ENCODE data around the gene CLEC2L.

DNA sequence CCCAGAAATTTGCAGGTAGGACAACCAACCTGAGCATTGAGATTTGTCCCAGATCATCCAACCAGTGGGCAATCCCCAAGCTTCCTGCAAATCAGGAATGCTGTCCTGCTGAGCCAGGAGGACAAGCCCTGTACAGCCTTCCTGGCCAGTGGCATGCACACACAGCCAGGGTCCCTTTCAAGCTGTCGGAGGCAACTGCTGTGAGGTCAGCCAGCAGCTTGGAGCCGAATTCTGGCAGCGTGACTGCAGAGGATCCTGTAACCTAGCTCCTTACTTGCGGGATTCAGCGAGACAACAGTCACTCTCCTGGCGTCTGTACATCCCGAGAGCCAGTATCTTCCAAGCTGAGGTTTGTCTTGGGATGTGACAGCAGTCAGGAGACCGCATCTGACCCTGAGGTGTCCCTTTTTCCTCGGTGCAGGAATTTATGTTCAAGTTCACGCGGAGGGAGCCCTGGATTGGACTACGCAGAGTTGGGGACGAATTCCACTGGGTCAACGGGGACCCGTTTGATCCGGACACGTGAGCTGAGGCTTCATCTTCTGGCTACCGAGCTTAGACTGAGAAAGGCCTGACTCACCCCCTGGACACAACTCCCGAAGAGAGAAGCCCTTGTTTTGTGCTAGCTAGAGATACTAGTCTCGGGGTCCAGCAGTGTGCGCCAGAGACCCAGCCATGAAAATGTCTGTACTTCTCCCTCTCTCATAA is 18.3 kb downstream of the CLEC2L start:
- TF ChIP-seq, protein P1, sequence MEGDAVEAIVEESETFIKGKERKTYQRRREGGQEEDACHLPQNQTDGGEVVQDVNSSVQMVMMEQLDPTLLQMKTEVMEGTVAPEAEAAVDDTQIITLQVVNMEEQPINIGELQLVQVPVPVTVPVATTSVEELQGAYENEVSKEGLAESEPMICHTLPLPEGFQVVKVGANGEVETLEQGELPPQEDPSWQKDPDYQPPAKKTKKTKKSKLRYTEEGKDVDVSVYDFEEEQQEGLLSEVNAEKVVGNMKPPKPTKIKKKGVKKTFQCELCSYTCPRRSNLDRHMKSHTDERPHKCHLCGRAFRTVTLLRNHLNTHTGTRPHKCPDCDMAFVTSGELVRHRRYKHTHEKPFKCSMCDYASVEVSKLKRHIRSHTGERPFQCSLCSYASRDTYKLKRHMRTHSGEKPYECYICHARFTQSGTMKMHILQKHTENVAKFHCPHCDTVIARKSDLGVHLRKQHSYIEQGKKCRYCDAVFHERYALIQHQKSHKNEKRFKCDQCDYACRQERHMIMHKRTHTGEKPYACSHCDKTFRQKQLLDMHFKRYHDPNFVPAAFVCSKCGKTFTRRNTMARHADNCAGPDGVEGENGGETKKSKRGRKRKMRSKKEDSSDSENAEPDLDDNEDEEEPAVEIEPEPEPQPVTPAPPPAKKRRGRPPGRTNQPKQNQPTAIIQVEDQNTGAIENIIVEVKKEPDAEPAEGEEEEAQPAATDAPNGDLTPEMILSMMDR (optimal IDR thresholded peaks at IDR 0.05 in 1 of 3, IDR thresholded peaks at IDR 0.05 in 1 of 3, conservative IDR thresholded peaks at IDR 0.05 in 1 of 3; ENCODE audit: extremely low read depth in 1 of 3, insufficient read depth in 2 of 3, low read length in 3 of 3), result no peak
- TF ChIP-seq EZH2 (IDR thresholded peaks at IDR 0.05; ENCODE audit: low read length), result no peak

Data from keratinocyte (primary cell).